Activated T-cell treated with anti-CD3 and anti-CD28 coated beads for 1 hour (primary cell): ENCODE measurements around the gene PHLPP1.
"Not testable (repeated sequence)": the region's sequence is repeated elsewhere in the genome, so short reads cannot be mapped to it uniquely, and the experiment has no call there.

Source experiments
- DNase-seq: peaks from one replicate; pipeline ENCODE4 v3.0.0-alpha.2; 2020; ENCODE audit warnings: low read depth

The PHLPP1 gene

GRCh38 chr18:62717925-62718800 is 2.8 kb downstream of the PHLPP1 start:
- no peak for DNase-seq

GRCh38 chr18:62720048-62720447 is 4.7 kb downstream of the PHLPP1 start:
- DNase-seq = no peak

- no peak for DNase-seq
Observed at GRCh38 chr18:62720766-62721613, 5.6 kb downstream of the PHLPP1 start.

GRCh38 chr18:62721839-62722795 is 6.8 kb downstream of the PHLPP1 start:
- DNase-seq = no peak

DNA sequence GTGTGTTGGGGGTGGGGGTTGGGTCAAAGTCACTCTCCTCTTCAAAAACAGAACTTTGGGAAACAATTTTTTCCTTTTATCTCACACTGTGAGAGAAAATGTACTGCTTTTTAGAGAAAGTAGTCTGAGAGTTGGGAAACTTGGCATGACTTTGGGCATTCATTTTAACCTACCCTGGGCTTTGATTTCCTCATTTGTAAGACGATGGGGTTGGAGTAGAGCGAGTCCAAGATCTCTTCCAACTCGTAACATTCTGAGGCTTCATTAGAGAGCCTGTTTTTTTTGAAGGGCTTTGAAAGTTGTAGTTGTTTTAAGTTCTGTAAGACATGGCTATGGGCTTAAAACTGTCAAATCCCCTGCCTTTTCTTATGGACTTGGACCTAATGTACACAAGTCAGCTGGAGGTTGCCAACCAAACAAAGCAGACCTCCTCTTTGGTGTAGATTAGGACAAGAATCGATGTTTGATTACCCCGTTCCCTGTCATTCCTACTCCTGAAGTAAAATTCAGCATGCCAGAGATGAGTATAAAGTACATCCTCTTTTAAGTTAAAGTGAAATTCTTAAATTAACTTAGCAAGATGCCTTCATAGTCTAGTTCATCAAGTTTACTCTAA is 8.4 kb downstream of the PHLPP1 start:
- no peak for DNase-seq

DNA sequence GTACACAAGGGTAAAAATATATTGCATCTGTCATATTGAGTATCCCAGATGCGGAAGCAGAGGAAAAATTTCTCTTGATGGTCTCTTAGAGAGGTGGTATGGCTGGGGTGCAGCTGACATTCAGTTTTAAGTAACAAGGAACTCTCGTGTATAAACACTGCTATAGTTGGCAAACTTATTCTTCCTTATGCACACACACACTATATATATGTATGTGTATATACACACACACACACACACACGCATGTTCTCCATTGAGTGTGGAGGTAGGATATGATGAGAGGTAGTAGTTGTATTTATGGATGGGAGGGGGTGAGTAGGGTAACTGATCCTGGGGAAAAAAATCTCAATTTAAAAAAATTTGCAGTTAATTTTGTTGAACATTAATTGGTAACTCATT is 10.6 kb downstream of the PHLPP1 start:
- DNase-seq = no peak

- DNase-seq = no peak
Observed at GRCh38 chr18:62728254-62728653, 12.9 kb downstream of the PHLPP1 start.

GRCh38 chr18:62729487-62730386 is 14.4 kb downstream of the PHLPP1 start:
- DNase-seq = no peak

DNA sequence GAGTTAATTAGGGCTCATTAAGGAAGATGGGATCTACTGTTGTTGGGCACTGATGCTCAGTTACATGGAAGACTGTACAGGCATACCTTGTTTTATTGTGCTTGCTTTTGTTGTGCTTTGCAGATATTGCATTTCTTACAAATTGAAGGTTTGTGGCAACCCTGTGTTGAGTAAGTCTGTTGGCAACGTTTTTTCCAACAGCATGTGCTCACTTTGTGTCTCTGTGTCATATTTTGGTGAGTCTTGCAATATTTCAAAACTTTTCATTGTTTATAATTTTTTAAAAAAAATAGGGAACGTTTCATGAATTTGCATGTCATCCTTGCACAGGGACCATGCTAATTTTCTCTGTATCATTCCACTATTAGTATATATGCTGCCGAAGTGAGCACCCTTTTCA is 15.6 kb downstream of the PHLPP1 start:
- no peak for DNase-seq

DNA sequence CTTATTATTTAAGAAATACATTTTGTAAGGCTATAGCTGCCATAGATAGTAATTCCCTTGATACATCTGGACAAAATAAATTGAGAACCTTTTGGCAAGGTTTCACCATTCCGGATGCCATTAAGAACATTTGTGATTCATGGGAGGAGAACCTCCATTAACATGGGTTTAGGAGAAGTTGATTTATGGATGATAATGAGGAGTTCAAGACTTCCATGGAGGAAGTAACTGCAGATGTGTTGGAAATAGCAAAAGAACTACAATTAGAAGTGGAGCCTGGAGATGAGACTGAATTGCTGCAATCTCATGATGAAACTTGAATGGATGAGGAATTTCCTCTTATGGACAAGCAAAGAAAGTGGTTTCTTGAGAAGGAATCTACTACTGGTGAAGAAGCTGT is 17.3 kb downstream of the PHLPP1 start:
- DNase-seq = no peak

DNA sequence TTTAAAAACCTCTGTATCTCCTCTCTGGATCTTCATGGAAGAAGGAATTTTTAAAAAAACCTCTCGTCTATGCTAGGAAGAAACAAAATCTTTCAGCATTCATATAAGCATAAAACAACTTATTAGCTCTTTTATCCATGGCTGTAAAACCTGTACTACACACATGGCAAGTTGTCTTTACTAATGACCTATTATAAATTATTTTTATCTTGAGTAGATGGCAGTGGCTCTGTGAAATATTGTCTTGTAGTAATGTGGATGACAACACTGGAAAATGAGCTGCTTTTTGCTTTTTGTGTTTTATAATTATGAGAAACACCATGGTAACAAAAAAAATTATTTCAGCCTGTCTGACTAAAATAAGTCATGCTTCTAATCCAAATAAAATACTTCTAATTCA is 18.9 kb downstream of the PHLPP1 start:
- DNase-seq = no peak

DNA sequence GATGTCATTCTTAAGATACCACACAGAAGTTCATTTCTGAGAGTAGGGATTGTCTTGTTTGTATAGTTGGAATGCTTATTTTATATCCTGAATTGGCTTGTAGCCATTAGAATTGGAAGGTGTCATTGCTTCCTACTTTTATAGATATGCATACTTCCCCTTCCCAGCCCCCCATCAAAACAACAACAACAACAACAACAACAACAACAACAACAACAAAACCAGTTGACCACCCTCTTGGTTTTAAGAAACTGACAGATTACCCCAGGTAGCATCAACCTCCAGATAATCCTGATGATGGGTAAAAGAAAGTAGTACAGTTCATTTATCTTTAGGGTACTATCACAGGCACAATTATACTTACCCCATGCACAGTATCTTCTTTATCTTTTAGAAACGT is 20.0 kb downstream of the PHLPP1 start:
- DNase-seq = no peak

- DNase-seq = no peak
Observed at GRCh38 chr18:62736077-62736855, 20.9 kb downstream of the PHLPP1 start.

GRCh38 chr18:62737241-62737873 is 22.0 kb downstream of the PHLPP1 start:
- no peak for DNase-seq

GRCh38 chr18:62738639-62739038 is 23.3 kb downstream of the PHLPP1 start:
- DNase-seq = no peak

GRCh38 chr18:62739911-62740310 is 24.6 kb downstream of the PHLPP1 start:
- DNase-seq = no peak

DNA sequence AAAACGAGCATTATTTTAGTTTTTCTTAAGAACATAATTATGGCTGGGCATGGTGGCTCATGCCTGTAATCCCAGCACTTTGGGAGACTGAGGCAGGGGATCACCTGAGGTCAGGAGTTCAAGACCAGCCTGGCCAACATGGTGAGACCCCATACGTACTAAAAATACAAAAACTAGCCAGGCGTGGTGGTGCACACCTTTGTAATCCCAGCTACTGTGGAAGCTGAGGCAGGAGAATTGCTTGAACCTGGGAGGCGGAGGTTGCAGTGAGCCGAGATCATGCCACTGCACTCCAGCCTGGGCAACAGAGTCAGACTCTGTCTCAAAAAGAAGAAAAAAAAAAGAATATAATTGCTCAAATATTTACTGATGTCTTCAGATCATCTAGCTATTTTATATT is 25.3 kb downstream of the PHLPP1 start:
- DNase-seq = not testable (repeated sequence)

DNA sequence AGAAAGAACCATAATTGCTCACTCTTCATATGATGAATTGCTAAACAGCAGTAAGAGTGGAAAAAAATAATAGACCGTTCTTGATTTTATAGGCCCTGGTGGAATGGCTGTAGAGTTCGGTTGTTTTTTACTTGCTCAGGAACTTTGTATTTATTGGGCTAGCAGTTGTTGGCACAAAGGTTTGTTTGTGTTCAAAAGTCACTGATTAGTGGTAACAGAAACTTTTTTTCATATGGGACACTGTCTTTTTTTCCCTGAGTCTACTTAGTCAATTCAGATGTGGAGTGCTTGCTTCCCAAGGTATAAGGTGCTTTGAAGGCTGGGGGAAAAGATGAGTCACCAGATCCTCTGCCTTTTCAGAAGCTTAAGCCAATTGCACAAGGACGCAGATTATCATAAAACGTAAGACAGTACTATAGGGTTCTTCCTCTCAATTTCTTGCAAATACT is 25.8 kb downstream of the PHLPP1 start:
- no peak for DNase-seq

GRCh38 chr18:62741584-62741983 is 26.2 kb downstream of the PHLPP1 start:
- no peak for DNase-seq
